ENCODE results near the gene CDRT4.

The CDRT4 gene

GRCh38 chr17:15431766-15432165 is 35.7 kb downstream of the CDRT4 start:
- no peak for DNase-seq (ENCODE audit: low spot score)

DNA sequence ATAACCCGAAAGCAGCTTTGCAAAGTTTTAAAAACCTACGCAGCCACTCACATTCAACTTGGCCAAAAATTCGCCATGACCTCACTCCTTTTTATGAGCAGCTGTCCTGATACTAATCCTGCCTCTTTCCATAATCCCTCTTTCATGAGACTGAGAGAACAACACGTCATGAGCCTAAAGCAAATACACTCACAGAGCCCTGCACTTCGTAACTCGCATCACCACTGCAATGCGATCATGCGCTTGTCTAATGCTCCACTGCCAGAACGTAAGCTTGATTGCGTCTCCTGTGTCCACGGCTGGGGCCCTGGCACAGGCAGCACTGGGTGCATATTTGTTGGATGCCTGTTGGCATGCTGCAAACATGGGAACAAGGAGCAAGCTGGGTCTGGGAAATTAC is 36.2 kb downstream of the CDRT4 start:
- DNase-seq (ENCODE audit: low spot score) = no peak

- DNase-seq (ENCODE audit: low spot score) = no peak
Observed at GRCh38 chr17:15424521-15424920, 42.9 kb downstream of the CDRT4 start.

- DNase-seq (ENCODE audit: low spot score) = no peak
Observed at GRCh38 chr17:15422392-15422965, 44.9 kb downstream of the CDRT4 start.

GRCh38 chr17:15418781-15419180 is 48.6 kb downstream of the CDRT4 start:
- DNase-seq (ENCODE audit: low spot score) = no peak

DNA sequence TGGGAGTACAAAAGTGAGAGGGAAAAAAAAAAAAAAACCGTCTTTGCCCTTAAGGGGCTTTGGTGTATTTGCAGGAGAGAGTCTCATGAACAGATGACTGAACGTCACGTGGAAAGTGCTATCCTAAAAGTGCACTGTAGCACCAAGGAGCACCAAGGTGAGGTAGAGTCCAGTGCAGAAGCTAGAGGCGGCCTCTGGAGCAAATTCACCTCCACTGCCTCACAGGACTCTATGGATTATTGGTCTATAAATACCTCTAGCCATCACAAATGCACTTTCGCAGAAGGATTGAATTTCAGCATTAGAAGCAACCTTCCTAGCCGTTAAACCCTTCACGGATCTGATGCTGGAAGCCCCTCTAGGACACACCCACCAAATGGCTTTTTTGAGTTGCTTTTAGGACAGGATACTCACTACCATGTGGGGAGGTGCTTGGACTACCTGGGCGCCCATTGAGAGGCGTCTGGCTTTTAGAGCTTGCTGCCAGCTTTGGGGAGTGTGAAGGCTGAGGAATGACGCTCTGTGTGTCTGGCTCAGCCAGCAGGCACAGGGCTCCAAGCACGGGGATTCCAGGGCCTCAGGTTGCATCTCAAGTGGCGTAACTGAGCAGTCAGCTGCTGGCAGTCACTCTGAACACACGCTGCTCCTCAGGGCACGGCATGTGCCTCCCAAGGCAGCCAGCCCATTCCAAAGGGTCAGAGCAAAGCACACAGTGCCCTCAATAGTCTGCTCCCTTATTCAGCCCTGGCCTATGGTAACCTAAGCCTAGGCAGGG is 52.7 kb downstream of the CDRT4 start:
- DNase-seq (ENCODE audit: low spot score) = peak; percentile 86

DNA sequence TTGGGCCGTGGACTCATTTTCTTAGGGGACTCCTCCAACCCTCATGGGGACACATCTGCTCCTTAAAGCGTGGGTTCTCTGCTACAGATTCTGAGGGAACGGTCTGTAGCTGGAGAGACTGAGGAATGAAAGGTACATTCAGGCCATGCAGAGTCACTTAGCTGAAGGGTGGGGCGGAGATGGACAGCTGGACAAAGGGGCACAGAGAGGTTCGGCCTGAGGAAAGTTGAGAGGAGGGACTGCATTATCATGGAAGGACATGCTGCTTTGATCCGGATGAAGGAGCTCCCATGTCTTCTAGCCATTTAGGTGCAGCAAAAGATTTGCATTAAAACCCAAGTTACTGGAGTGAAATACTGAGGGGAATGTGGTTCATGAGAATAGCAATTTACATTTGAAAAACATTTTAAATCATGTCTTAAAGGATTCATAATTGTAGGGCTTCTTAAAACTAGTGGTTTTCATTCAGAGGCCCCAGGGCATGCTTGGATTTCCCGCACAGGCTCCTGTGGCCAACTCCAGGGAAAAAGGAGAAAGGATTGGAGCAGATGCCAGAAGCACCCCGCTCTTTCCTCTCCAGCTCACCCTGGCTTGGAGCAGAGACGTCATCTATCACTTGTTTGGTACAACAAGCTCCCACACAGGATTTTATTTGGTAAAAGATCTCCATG is 54.2 kb downstream of the CDRT4 start:
- DNase-seq (ENCODE audit: low spot score) = no peak

DNA sequence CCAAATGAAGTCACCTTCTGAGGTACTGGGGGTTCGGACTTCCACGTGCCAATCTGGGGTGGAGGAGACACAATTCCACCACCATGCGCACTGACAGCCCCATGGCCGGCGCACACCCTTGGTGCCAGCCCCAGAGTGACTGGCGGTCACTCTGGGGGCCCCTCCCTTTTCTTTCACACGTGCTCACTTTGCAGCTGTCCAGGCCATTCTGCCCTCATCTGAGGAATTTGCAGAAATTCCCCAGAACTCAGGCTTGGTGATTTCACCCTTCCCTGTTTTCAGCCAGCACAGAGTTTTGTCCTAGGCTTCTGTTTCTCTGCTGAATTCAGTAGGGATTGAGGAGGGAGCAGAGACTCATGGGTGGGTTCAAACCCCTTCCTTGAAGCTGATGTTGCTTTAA is 54.8 kb downstream of the CDRT4 start:
- DNase-seq (ENCODE audit: low spot score) = no peak

DNA sequence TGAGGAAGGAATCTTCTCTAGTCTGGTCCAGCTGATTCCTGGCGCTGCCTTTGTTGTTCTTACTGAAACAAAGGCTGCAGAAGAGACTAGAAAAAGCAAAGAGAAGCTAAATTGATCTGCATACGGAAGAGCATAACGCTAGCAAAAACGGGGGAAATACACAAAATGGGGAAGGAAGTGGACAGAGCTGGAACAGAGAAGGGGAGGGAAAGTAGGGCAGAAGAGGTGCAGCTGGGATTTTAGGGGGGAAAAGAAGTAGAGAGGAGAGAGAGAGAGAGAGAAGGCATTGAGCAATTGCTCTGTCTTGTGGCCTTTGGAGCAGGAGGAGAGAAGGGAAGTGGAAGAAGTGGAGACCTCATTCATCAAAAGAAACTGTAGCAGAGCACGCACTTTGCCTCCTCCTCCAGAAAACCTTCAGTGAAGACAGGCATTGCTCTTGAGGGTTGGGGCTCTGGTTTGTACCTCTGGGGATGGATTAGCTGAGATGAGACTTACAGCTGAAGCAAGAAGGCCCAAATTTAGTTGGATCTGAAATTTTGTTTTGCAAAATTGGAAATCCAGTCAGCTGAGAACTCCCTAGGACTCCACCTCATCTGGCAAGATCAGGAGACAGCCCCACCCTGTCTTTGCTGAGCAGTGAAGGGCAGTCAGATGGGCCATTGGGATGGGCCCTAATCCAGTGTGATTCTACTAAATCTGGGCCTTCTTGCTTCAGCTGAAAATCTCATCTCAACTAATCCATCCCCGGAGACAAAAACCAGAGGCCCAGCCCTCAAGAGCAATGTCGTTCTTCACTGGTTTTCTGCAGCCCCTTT is 55.8 kb downstream of the CDRT4 start:
- no peak for DNase-seq (ENCODE audit: low spot score)

- DNase-seq (ENCODE audit: low spot score) = no peak
Observed at GRCh38 chr17:15409721-15410250, 57.6 kb downstream of the CDRT4 start.

DNA sequence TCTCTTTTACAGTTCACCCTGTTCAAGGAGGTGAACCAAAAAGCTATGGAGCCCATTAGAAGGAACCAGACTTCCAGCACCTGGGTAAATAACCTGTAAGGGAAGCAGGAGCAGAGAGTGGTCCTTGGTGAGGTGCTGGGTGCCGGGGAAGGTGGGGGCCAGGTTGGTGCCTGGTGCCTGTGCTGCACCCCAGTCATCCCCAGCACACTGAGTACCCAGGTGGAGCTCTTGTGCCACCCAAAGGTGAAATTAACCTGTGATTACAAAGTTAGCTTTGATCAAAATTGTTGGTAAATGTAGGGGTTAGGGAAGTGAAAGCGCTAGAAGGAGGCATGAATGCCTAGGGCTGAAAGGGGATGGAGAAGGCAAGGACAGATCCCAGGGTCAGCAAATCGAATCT is 58.6 kb downstream of the CDRT4 start:
- DNase-seq (ENCODE audit: low spot score) = no peak

- no peak for DNase-seq (ENCODE audit: low spot score)
Observed at GRCh38 chr17:15406081-15406480, 61.3 kb downstream of the CDRT4 start.

DNA sequence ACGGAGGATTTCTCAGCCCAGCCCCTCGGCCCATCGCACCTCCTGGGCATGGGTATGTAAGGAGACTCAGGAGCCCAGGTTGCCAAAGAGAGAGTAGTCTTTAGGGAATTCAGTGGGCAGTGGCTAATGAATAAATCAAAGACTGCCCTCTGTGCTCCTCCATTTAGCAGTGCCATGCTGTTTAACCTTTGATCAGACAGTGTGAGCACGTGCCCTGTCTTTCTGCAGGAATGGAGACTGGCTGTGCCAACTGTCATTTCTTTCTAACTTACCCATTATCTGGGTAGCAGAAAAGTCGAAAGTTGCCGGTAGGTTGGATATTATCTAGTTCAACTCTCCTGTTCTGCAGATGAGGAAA is 62.4 kb downstream of the CDRT4 start:
- DNase-seq (ENCODE audit: low spot score) = no peak

DNA sequence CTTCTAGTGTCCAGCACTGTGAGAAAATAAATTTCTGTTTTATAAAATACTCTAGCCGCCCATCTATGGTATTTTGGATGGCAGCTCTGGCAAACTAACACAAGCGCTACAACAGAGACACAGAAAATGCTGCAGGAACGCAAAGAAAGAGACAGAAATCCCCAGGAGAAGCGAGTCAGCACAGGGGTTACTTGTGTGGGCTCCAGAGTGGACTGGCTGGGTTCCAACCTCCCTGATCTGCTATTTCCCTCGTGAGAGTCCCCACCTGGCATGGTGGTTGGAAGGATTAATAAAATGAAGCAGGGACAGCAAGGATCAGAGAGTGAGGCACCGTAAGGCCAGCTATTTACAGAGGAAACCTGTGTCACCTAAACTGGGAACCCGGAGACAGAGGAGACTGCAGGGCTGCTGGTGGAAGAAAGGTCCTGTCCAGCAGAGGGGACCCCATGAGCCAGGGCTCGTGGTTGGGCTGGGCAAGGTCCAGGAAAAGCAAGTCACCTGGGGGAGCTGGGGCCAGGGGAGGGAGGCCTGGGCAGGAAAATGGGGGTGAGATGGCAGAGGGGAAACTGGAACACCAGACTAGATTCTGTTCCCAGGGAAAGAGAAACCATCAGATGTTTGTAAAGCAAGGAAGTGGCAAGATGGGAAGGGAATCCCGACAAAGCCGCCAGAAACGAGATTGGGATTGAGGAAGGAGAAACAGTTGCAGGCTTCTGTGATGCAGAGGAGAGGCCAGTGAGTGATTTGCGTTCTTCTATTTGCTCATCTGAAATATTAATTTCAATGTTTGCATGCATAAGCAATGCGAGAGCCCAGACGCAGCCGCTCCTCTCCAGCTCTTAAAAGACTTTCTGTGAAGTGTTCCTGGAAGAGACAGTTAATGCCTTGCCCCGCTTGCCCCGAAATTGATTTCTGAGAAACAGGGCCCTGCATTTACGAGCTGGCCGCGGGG is 63.0 kb downstream of the CDRT4 start:
- DNase-seq (ENCODE audit: low spot score) = no peak

DNA sequence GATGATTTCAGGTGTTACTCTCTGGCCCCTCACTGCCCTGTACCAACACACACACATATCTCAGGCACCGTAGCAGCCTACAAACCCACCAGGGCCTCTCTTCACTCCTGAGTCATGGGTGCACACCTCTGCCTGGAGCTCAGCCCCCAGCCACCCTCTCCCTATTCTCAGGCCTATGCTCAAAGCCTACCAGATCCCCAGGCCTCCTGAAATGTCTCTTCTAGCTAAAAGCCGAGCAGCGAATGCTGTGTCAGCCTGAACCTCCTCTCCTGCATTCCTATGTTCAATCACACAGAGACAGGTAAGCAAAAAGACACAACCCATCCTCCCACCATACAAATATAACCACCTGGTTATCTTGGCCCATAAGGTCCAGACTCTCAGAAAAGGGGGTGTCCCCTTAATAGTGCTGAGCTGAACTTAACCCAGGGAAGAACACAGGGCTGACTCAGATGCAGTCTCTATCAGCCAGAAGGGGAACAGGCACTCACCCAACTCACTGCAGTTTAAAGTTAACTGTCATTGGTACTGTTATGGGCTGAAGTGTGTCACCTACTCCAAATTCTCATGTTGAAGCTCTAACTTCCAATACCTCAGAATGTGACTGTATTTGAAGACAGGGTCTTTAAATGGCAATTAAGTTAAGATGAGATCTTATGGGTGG is 64.0 kb downstream of the CDRT4 start:
- no peak for DNase-seq (ENCODE audit: low spot score)

- no peak for DNase-seq (ENCODE audit: low spot score)
Observed at GRCh38 chr17:15399443-15399842, 68.0 kb downstream of the CDRT4 start.

GRCh38 chr17:15398736-15399331 is 68.6 kb downstream of the CDRT4 start:
- DNase-seq (ENCODE audit: low spot score) = peak; percentile 6

DNA sequence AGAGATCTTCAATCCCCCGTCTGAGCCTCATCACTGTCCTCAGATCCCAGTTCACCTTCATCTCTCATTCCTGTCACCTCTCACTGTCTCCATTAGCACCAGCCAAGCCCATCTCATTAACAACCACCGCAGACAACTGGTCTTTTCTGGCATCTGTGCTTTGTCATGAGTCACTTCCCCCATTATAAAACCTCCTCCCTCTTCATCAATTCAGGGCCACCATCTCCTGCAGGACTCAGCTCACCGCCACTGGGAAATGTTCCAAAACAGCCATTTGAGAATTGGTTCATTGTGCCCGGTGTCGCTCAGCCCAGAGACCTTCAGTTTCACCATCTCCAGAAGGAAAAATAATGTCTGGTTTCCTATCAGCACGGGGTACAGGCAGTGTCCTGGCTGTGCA is 69.1 kb downstream of the CDRT4 start:
- peak; percentile 19 for DNase-seq (ENCODE audit: low spot score)

- no peak for DNase-seq (ENCODE audit: low spot score)
Observed at GRCh38 chr17:15397620-15398019, 69.8 kb downstream of the CDRT4 start.

- DNase-seq (ENCODE audit: low spot score) = no peak
Observed at GRCh38 chr17:15395091-15395490, 72.3 kb downstream of the CDRT4 start.

Data from cerebellar cortex (tissue), 1 donor.